ENCODE measurements around the gene UXS1.

UXS1 gene

DNA sequence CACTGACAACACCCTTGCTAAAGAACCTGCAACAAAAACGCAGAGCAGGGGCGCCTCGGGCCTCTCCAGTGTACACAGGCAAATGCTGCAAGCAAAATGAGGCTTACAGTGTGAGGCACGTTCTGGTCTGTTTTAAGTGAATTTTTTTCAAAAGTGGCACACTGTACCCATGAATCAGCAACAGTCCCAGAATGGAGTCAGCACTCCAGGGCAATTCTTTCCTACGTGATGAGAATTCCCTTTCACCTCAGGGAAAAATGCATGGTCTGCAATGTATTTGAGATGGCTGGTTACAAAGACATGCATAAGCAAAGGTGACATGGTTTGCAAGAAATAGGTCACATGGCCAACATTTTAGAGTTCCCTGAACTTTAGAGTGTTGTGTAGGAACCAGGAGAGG is 94.4 kb downstream of the UXS1 start:
- no peaks in the 10 kb centered on the region for H3K9me3 ChIP-seq (ENCODE audit: control insufficient read depth, insufficient read depth, low read length)
- H3K36me3 ChIP-seq (ENCODE audit: control insufficient read depth, insufficient read depth, low read length), result peaks cover 27% of the 10 kb centered on the region

DNA sequence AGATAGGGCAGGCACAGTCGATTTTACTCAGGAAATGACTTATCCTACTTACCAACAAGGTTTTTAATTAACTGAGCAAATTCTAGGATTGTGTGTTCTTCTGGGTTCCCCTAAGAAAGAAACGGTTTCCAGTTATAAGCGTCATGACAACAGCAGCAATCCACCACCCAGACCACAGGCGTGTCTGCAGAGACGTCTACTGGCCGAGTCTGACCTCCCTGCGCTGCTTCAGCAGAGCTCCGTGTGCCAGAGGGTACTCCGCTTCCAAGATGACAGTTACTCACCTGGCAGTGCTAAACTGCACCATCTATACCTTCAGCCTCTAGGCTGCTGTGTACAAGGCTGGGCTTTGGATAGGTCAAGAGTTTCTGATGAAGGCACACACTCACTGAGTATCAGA is 95.4 kb downstream of the UXS1 start:
- no peaks in the 10 kb centered on the region for H3K27me3 ChIP-seq (ENCODE audit: control insufficient read depth, insufficient read depth, low read length)
- no peak overlapping the region for H3K4me3 ChIP-seq (ENCODE audit: low read depth, low read length)
- H3K9ac ChIP-seq (ENCODE audit: low read depth, low read length), result no peak overlapping the region
- H3K4me1 ChIP-seq (ENCODE audit: control insufficient read depth, insufficient read depth, low read length), result peaks cover 4% of the 10 kb centered on the region
- peaks cover 27% of the 10 kb centered on the region for H3K36me3 ChIP-seq (ENCODE audit: control insufficient read depth, insufficient read depth, low read length)
- no peaks in the 10 kb centered on the region for H3K9me3 ChIP-seq (ENCODE audit: control insufficient read depth, insufficient read depth, low read length)

More for the DNA sequence above, 94.4 kb downstream of the UXS1 start:
- H3K4me1 ChIP-seq (ENCODE audit: control insufficient read depth, insufficient read depth, low read length), result peaks cover 4% of the 10 kb centered on the region
- no peak overlapping the region for H3K4me3 ChIP-seq (ENCODE audit: low read depth, low read length)
- no peak overlapping the region for H3K9ac ChIP-seq (ENCODE audit: low read depth, low read length)
- no peaks in the 10 kb centered on the region for H3K27me3 ChIP-seq (ENCODE audit: control insufficient read depth, insufficient read depth, low read length)

DNA sequence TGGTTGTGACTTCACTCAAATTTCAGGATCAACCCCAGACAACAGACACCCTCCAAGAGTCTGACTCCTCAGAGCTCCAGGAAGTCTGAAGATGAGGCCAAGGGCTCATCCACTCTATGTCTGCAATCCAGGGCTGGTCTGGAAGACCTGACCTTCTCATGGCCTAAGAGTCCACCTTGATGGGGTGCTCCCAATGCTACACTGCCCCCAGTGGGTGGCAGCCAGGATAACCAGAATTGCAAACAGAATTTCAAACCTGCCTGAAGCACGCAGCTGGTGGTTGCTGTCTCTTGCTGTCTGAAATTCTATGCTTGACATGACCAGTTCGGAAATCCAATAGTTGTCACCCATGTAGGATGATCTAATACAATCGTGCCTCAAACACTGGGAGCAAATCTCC is 96.0 kb downstream of the UXS1 start:
- Histone ChIP-seq H3K9me3 (ENCODE audit: control insufficient read depth, insufficient read depth, low read length) (no peaks in the 10 kb centered on the region), H3K9ac (ENCODE audit: low read depth, low read length) (no peak overlapping the region), H3K4me3 (ENCODE audit: low read depth, low read length) (no peak overlapping the region), H3K27me3 (ENCODE audit: control insufficient read depth, insufficient read depth, low read length) (no peaks in the 10 kb centered on the region), H3K4me1 (ENCODE audit: control insufficient read depth, insufficient read depth, low read length) (peaks cover 4% of the 10 kb centered on the region), H3K36me3 (ENCODE audit: control insufficient read depth, insufficient read depth, low read length) (peaks cover 27% of the 10 kb centered on the region)

DNA sequence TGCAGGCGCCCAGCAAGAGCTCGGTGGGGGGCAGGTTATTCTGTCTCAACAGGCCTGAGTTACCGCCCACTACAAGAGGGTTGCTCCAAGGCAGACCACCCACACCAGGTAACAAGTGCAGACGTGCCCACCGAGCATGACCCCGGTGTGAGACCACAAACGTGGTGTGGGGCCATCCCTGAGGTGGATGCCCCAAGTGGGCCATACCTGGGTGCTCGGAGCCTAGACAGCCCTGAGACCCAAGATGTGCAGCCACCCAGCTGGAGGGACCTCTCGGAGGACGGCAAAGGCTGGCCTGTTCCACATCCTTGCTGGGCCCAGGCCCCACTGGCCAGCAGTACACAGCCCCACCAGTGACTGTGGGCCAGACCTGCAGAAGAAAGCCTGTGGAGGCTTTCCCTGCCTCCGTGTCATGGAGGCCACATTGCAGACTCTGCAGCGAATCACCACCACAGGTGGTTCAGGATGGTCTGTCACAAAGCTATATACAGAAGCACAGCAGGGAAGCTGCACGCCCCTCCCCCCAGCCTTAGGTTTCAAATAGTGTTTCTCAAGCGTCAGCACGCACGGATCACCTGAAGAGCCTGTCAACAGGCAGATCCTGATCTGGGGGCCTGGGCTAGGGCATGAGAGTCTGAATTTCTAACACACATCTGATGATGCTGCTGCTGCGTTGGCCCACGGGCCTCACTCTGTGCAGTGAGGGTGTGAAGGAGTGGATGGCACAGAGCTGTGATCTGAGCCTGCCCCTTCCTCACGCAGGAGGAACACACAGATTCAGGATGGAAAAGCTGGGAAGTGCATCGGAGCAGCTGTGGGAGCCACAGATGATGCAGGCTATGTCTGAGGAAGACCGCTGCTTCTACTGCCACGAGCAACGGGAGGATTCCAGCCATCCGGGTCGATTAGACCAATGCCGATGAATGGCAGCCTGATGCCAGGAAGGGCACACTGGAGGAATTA is 96.8 kb downstream of the UXS1 start:
- Histone ChIP-seq H3K4me1 (ENCODE audit: control insufficient read depth, insufficient read depth, low read length) (peaks cover 4% of the 10 kb centered on the region), H3K9me3 (ENCODE audit: control insufficient read depth, insufficient read depth, low read length) (no peaks in the 10 kb centered on the region), H3K9ac (ENCODE audit: low read depth, low read length) (no peak overlapping the region), H3K4me3 (ENCODE audit: low read depth, low read length) (no peak overlapping the region), H3K36me3 (ENCODE audit: control insufficient read depth, insufficient read depth, low read length) (peaks cover 30% of the 10 kb centered on the region), H3K27me3 (ENCODE audit: control insufficient read depth, insufficient read depth, low read length) (no peaks in the 10 kb centered on the region)

DNA sequence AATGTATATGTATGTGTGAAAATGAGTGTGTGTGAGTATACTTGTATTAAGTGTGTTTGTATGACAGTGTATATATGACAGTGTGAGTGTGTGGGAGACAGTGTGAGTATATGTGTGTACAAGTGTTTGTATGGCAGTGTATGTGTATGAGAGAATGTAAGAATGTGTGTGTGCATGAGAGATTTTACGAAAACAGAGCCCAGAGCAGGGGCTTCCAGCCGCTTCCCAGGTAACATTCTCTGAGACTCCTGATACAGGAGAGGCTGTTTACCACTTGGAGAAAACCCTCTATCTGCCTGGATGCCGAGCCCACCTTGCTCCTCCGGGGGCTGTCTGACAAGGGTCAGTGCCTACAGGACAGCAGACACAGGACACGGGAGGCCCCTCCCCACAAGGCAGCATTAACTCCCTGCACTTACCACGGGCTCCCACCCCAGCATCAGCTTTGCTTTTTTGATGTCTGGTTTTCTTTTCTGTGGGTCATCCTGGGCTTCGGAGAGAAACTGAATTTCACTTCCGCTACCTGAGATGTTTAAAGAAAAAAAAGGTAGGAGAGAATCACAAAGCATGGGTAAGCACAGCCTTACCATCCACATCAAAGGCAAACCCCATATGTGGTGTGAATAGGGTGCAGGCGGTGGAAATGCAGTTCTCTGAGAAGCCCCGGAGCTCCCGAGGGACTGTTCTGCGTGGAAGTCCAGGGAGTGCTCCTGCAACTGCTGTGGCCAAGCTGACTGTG is 97.6 kb downstream of the UXS1 start:
- Histone ChIP-seq H3K4me1 (ENCODE audit: control insufficient read depth, insufficient read depth, low read length) (peaks cover 4% of the 10 kb centered on the region), H3K9ac (ENCODE audit: low read depth, low read length) (no peak overlapping the region), H3K27me3 (ENCODE audit: control insufficient read depth, insufficient read depth, low read length) (no peaks in the 10 kb centered on the region), H3K36me3 (ENCODE audit: control insufficient read depth, insufficient read depth, low read length) (peaks cover 30% of the 10 kb centered on the region), H3K4me3 (ENCODE audit: low read depth, low read length) (no peak overlapping the region), H3K9me3 (ENCODE audit: control insufficient read depth, insufficient read depth, low read length) (no peaks in the 10 kb centered on the region)

DNA sequence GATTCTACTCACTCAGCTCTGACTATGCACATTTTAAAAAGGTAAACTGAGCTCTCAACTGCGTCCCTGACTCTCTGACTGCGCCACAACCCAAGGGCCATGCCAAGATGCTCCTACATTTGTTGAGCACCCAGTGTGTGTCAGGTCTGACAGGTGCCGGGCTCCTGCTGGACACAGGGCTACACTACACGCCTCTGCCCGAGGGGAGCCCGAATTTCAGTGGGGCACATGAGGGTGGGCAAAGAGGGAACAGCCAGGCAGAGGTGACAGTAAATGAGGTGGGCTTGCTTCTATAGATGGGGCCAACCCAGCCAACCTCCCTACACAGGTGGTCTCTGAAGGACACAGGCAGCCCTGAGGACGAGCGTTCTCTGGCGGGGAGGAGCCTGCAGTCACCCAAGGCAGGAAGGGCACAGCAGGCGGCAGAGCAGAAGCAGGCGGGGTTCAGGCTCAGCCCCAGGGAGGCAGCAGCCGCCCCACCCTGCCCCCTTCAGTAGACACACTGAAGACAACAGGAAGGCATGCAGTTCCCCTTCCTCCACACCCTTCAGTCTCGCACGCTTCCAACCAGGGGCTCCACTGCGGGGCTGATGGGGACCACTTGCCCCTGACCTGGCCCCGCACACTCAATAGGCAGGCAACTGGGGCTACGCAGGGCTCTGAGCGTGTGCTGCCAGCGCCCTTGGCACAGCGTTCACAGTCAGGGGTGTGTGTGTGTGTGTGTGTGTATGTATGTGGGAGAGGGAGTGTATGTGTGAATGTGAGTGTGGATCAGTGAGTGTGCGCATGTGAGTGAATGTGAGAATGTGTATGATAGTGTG is 98.4 kb downstream of the UXS1 start:
- Histone ChIP-seq H3K36me3 (ENCODE audit: control insufficient read depth, insufficient read depth, low read length) (peaks cover 27% of the 10 kb centered on the region), H3K9ac (ENCODE audit: low read depth, low read length) (no peak overlapping the region)

DNA sequence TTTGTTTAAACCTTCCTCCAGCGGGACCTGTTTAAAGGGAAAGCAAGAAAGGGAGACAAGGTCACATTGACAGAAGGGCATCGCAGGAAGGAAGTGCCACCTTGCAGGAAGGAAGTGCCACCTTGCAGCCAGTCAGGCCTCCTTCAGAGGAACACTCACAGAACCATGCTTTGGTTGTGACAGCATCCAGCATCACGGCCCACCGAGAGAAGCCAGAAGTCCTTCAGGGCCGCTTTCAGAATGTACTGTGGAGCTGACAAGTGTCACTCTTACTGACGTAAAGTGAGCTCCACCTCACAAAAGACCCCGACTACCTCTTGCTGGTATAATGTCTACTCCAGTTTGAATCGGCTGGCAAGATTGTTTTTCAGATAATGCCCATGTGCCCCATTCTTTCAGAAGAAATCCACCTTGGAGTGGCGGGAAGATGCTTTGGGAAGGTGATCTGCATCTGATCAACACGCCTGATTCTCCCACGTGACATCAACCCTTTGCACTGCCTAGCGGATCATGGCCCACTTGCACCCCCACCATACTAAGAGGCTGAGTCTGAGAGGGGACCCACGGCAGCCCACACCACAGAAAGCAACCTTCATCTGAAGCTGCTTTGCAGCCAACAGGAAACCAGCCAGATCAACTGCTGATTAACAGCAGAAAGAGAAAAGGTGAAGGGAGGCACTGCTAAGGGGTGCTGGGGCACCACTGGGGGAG is 99.8 kb downstream of the UXS1 start:
- Histone ChIP-seq H3K27me3 (ENCODE audit: control insufficient read depth, insufficient read depth, low read length) (no peaks in the 10 kb centered on the region), H3K9ac (ENCODE audit: low read depth, low read length) (no peak overlapping the region), H3K9me3 (ENCODE audit: control insufficient read depth, insufficient read depth, low read length) (no peaks in the 10 kb centered on the region), H3K4me1 (ENCODE audit: control insufficient read depth, insufficient read depth, low read length) (peaks cover 4% of the 10 kb centered on the region), H3K36me3 (ENCODE audit: control insufficient read depth, insufficient read depth, low read length) (peaks cover 23% of the 10 kb centered on the region), H3K4me3 (ENCODE audit: low read depth, low read length) (no peak overlapping the region)

More for the DNA sequence above, 98.4 kb downstream of the UXS1 start:
- peaks cover 4% of the 10 kb centered on the region for H3K4me1 ChIP-seq (ENCODE audit: control insufficient read depth, insufficient read depth, low read length)
- no peak overlapping the region for H3K4me3 ChIP-seq (ENCODE audit: low read depth, low read length)
- no peaks in the 10 kb centered on the region for H3K9me3 ChIP-seq (ENCODE audit: control insufficient read depth, insufficient read depth, low read length)
- no peaks in the 10 kb centered on the region for H3K27me3 ChIP-seq (ENCODE audit: control insufficient read depth, insufficient read depth, low read length)

DNA sequence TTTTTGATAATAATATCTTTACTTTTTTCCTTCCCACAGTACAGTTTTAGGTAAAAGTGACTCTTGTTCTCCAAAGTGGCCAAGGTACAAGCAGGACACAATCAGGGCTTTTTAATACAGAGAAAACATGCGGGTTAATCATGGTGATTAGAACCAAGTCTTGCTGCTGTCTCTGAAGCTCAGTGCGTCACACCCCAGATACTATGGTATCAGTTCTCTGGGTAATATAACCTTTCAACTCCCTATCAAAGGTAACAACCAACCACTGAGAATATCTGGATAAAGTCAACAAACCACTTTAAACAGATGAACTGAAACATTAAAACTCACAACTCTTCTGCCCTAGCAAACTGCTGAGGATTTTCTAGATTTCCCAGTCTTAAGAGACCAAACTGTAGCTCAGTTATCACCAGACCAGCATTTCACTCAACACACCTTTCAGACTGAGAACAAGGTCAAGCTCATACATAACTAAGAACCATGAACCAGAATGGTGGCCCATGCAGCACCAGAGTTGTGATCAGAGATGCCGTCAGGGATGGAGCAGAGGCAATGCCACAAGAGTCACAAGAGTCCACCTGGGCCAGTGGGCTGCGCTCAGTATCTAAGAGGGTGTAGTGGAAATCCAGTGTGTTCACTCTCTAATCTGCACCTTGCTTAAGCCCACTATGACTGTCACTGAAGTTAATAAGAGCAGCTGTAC is 103.0 kb downstream of the UXS1 start:
- Histone ChIP-seq H3K4me3 (ENCODE audit: low read depth, low read length) (no peak overlapping the region), H3K36me3 (ENCODE audit: control insufficient read depth, insufficient read depth, low read length) (peaks cover 7% of the 10 kb centered on the region), H3K4me1 (ENCODE audit: control insufficient read depth, insufficient read depth, low read length) (no peaks in the 10 kb centered on the region), H3K9me3 (ENCODE audit: control insufficient read depth, insufficient read depth, low read length) (no peaks in the 10 kb centered on the region), H3K9ac (ENCODE audit: low read depth, low read length) (no peak overlapping the region), H3K27me3 (ENCODE audit: control insufficient read depth, insufficient read depth, low read length) (no peaks in the 10 kb centered on the region)

DNA sequence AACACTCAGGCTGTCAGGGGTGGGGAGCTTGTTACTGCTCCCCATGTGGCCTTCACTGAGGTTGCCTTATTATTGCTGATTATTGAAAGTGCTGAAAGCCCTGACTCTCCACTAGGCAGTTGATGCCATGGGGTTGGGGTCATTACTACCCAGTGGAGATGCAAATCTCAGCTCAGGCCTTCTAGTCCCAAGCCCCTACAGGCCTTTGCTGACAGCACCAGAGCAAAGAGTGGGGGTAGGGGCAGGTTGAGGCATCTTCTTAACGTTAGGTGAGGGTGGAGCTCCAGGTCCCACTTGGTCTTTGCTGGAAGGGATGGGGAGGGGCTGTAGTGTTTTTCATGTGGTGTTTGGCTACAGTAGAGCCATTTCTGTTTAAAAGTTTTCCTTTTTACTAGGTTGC is 104.5 kb downstream of the UXS1 start:
- H3K4me3 ChIP-seq (ENCODE audit: low read depth, low read length), result no peak overlapping the region
- peaks cover 3% of the 10 kb centered on the region for H3K36me3 ChIP-seq (ENCODE audit: control insufficient read depth, insufficient read depth, low read length)
- no peak overlapping the region for H3K9ac ChIP-seq (ENCODE audit: low read depth, low read length)
- no peaks in the 10 kb centered on the region for H3K9me3 ChIP-seq (ENCODE audit: control insufficient read depth, insufficient read depth, low read length)
- H3K4me1 ChIP-seq (ENCODE audit: control insufficient read depth, insufficient read depth, low read length), result no peaks in the 10 kb centered on the region
- no peaks in the 10 kb centered on the region for H3K27me3 ChIP-seq (ENCODE audit: control insufficient read depth, insufficient read depth, low read length)

DNA sequence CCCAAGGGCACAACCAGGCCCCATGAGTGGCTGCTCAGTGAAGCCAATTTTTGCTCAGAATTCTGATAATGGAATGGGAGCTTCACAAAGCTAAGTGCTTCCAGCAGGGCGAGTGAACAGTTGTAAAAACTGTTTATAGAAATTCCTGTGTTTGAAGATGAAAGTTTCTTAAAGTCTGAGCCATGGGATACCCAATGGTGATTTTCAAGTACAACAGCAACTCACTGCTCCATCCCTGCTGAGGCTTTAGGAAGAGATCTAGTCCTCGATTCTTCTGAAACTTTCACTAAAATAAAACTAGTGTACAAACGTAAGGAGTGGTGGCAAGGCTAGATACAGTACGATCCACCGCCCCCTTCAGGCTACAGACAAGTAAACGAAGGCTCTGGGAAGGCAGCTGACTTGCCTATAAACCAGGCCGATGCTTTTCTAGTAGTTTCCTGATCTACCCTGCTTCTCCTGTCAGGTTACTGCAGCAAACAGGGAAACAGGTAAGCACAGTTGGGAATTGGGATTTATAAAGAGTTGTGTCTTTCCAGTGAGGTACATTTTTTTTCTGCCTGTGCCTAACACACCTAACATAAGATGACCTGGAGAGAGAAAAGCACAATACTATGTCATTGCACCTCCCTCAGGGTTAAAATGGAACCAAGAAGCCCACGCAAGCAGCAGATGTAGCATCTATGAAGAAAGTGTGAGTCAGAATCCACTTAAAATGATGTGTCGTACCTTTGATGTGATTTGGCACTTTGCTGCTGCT is 108.7 kb downstream of the UXS1 start:
- no peaks in the 10 kb centered on the region for H3K4me1 ChIP-seq (ENCODE audit: control insufficient read depth, insufficient read depth, low read length)
- no peaks in the 10 kb centered on the region for H3K27me3 ChIP-seq (ENCODE audit: control insufficient read depth, insufficient read depth, low read length)
- H3K9ac ChIP-seq (ENCODE audit: low read depth, low read length), result no peak overlapping the region
- H3K9me3 ChIP-seq (ENCODE audit: control insufficient read depth, insufficient read depth, low read length), result no peaks in the 10 kb centered on the region
- no peak overlapping the region for H3K4me3 ChIP-seq (ENCODE audit: low read depth, low read length)
- no peaks in the 10 kb centered on the region for H3K36me3 ChIP-seq (ENCODE audit: control insufficient read depth, insufficient read depth, low read length)

Measured in iPS-15b (cell line).